Muscle layer of duodenum (tissue), 2 donors: ENCODE data around the gene LRGUK.

Experiments used
- H3K27ac ChIP-seq: one replicate; pipeline ENCODE4 v1.7.0; 2013; ENCODE audit warnings: mild to moderate bottlenecking, low read length
- H3K27me3 ChIP-seq: one replicate; pipeline ENCODE4 v1.7.0; 2013; ENCODE audit warnings: low read depth, mild to moderate bottlenecking, control low read depth, low read length
- H3K36me3 ChIP-seq, 2 donors: one replicate each; pipeline ENCODE4 v1.7.0; 2013; ENCODE audit warnings: low read length in 2 of 2, control low read depth in 1 of 2, mild to moderate bottlenecking in 1 of 2; ENCODE audit not compliant: insufficient read depth in 2 of 2, control insufficient read depth in 1 of 2
- H3K4me1 ChIP-seq, 2 donors: one replicate each; pipeline ENCODE4 v1.7.0; 2013; ENCODE audit warnings: low read length in 2 of 2, mild to moderate bottlenecking in 2 of 2, control low read depth in 1 of 2, moderate library complexity in 1 of 2; ENCODE audit not compliant: insufficient read depth in 2 of 2, control insufficient read depth in 1 of 2
- H3K4me3 ChIP-seq, 2 donors: one replicate each; pipeline ENCODE4 v1.7.0; 2013; ENCODE audit warnings: low read length in 2 of 2, low read depth in 1 of 2, mild to moderate bottlenecking in 1 of 2
- H3K9me3 ChIP-seq, 2 donors: one replicate each; pipeline ENCODE4 v1.7.0; 2013; ENCODE audit warnings: low read length in 2 of 2, control low read depth in 1 of 2, mild to moderate bottlenecking in 1 of 2; ENCODE audit not compliant: control insufficient read depth in 1 of 2
- donor health status: healthy.

The LRGUK gene

GRCh38 chr7:134098072-134098471, 29.1 kb upstream of the LRGUK start:
- Histone ChIP-seq H3K9me3 (peaks cover 0 to 2% of the 10 kb centered on the region in 2 donors), H3K27me3 (no peaks in the 10 kb centered on the region), H3K4me1 (no peaks in the 10 kb centered on the region), H3K27ac (no peak overlapping the region), H3K36me3 (no peaks in the 10 kb centered on the region), H3K4me3 (no peak overlapping the region)

DNA sequence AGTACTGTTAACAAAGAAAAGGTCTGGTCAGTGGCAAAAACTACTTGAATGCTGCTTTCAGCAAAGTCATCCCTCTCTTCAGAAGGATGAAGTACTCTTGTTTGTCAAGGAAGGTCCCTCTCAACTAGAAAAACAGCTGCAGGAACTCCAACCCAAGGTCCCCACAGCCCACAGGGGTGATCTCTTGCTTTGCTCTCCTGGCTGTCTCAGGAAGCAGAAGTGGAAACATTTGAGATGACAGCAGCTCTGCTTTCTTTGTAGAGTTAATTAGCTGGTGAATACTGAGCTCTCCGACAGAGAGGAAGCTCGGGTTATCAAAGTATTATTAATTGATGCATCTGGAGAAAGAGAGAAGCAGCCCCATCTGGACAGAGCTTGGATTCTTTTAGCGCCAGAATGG, 25.4 kb upstream of the LRGUK start:
- H3K36me3 ChIP-seq = no peaks in the 10 kb centered on the region
- no peaks in the 10 kb centered on the region for H3K9me3 ChIP-seq
- H3K27me3 ChIP-seq = no peaks in the 10 kb centered on the region
- H3K4me1 ChIP-seq = no peaks in the 10 kb centered on the region
- no peak overlapping the region for H3K4me3 ChIP-seq
- H3K27ac ChIP-seq = no peak overlapping the region

GRCh38 chr7:134104166-134104565, 23.0 kb upstream of the LRGUK start:
- Histone ChIP-seq H3K4me3 (no peak overlapping the region), H3K9me3 (no peaks in the 10 kb centered on the region), H3K27me3 (no peaks in the 10 kb centered on the region), H3K27ac (no peak overlapping the region), H3K36me3 (no peaks in the 10 kb centered on the region), H3K4me1 (no peaks in the 10 kb centered on the region)

DNA sequence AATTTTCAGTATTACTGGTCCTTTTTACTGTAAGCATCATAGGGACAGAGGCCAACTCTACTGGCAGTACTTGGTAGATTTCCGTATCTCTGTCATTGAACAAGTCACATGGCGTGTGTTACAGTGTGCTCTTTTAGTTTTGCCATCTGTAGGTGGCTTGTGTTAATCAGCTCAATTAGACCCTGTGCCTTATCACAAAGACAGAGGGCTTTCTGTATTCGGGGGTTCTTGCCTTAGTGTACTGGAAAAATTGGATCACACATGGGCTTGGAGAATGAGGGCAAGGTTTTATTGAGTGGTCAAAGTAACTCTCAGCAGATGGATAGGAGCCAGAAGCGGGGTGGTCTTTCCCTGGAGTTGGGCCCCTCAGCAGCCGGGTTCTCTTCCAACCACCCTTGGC, 21.3 kb upstream of the LRGUK start:
- H3K4me1 ChIP-seq = no peaks in the 10 kb centered on the region
- H3K9me3 ChIP-seq = no peaks in the 10 kb centered on the region
- H3K27ac ChIP-seq = no peak overlapping the region
- H3K27me3 ChIP-seq = no peaks in the 10 kb centered on the region
- no peaks in the 10 kb centered on the region for H3K36me3 ChIP-seq
- no peak overlapping the region for H3K4me3 ChIP-seq

DNA sequence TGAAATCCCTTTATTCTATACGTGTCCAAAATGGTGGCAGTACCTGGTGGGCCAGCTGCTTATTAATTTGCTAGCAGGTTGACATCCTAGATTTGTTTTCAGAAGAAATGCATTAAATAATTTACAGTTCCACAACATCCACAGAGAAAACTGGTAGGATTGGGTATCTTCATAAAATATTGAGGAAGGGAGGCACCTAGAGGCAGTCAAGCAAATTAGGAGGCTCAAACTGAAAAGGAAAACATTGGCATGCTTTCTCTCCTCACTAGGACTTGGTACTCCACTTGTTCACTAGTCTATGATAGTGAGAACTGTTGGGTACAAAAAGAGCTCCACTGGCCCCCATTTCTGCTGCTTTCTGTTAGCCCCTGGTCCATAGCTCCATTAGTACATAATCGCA, 18.3 kb upstream of the LRGUK start:
- H3K27me3 ChIP-seq = no peaks in the 10 kb centered on the region
- H3K9me3 ChIP-seq = no peaks in the 10 kb centered on the region
- no peak overlapping the region for H3K27ac ChIP-seq
- H3K36me3 ChIP-seq = no peaks in the 10 kb centered on the region
- H3K4me1 ChIP-seq = no peaks in the 10 kb centered on the region
- no peak overlapping the region for H3K4me3 ChIP-seq

DNA sequence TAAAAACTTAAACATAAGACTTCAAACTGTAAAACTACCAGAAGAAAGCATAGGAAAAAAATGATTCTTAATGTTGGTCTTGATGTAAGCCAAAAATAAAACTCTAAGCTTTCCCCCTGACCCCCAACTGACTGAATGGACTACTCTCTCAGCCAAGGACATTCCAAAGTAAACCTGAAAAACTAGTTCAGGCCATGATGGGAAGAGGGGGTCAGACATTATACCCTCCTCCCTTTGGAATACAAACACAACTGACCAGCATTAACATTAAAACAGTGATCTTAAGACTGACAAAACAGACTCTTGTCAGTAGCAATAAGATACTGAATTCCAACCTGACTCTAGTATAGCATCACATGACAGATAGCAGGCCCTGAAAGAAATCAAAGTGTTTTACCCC, 13.5 kb upstream of the LRGUK start:
- Histone ChIP-seq H3K27ac (no peak overlapping the region), H3K36me3 (no peaks in the 10 kb centered on the region), H3K27me3 (no peaks in the 10 kb centered on the region), H3K4me1 (no peaks in the 10 kb centered on the region), H3K9me3 (no peaks in the 10 kb centered on the region), H3K4me3 (no peak overlapping the region)

DNA sequence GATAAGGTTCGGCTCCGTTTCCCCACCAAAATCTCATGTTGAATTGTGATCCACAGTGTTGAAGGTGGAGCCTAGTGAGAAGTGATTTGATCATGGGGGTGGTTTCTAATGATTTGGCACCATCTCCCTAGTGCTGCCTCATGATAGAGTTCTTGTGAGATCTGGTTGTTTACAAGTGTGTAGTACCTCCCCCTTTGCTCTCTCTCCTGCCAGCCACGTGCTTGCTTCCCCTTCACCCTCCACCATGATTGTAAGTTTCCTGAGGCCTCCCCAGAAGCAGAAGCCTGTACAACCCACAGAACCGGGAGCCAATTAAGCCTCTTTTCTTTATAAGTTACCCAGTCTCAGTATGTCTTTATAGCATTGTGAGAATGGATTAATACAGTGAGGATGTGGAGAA, 12.1 kb upstream of the LRGUK start:
- H3K27ac ChIP-seq = no peak overlapping the region

DNA sequence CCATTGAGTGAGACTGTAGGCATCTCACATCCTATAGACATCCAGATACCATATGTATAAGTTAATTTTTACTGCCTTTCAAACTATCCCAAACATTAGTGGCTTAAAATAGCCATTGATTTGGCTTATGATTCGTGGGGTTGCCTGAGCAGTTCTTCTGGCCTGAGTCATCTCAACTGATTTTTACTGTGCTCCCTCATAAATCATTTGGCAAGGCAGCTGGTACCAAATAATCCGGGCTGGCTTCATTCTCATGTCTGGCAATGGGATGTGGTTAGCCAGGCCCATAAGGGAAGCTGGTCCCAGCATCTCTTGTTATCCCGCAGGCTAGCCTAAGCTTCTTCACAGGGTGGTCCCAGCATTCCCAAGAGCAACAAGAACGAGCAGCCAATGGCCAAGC, 6.7 kb upstream of the LRGUK start:
- H3K36me3 ChIP-seq = no peaks in the 10 kb centered on the region

More for the DNA sequence above, 12.1 kb upstream of the LRGUK start:
- Histone ChIP-seq H3K4me1 (no peaks in the 10 kb centered on the region), H3K9me3 (no peaks in the 10 kb centered on the region), H3K4me3 (no peak overlapping the region), H3K27me3 (no peaks in the 10 kb centered on the region), H3K36me3 (no peaks in the 10 kb centered on the region)

DNA sequence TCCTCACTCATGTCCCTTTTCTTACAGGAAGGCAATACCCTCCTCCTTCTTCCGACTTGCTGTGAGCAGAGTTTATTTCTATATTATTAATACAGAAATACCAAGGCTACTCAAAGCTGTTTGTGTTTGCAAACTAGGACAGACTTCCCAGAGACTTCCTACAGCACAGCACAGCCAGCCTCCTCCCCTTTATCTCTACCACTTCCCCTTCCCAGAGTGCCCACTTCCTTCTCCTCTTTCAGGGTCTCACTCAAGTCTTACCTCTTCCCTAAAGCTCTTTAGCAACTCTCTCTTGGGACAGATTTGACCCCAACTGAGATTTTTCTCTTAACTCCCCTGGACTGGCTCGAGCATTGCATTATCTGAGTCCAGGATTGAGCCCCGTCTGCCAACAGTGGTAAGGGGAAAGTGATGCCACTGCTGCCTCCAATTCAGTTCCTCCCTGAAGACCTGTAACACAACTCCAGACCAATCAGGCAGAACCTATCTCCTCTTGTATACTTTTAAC, 5.5 kb upstream of the LRGUK start:
- Histone ChIP-seq H3K4me3 (no peak overlapping the region), H3K27me3 (no peaks in the 10 kb centered on the region), H3K9me3 (no peaks in the 10 kb centered on the region), H3K36me3 (no peaks in the 10 kb centered on the region), H3K4me1 (peaks cover 0 to 1% of the 10 kb centered on the region in 2 donors), H3K27ac (no peak overlapping the region)

More for the DNA sequence above, 6.7 kb upstream of the LRGUK start:
- H3K4me3 ChIP-seq = no peak overlapping the region
- H3K27me3 ChIP-seq = no peaks in the 10 kb centered on the region
- no peaks in the 10 kb centered on the region for H3K9me3 ChIP-seq
- H3K27ac ChIP-seq = no peak overlapping the region
- H3K4me1 ChIP-seq = no peaks in the 10 kb centered on the region

GRCh38 chr7:134122980-134123379, 4.2 kb upstream of the LRGUK start:
- Histone ChIP-seq H3K27me3 (no peaks in the 10 kb centered on the region), H3K4me3 (no peak overlapping the region), H3K27ac (no peak overlapping the region), H3K9me3 (no peaks in the 10 kb centered on the region), H3K4me1 (peaks cover 0 to 10% of the 10 kb centered on the region in 2 donors), H3K36me3 (no peaks in the 10 kb centered on the region)

- Histone ChIP-seq H3K9me3 (no peaks in the 10 kb centered on the region), H3K36me3 (no peaks in the 10 kb centered on the region), H3K27me3 (no peaks in the 10 kb centered on the region)
Observed at GRCh38 chr7:134126146-134126545, 994 bp upstream of the LRGUK start.

DNA sequence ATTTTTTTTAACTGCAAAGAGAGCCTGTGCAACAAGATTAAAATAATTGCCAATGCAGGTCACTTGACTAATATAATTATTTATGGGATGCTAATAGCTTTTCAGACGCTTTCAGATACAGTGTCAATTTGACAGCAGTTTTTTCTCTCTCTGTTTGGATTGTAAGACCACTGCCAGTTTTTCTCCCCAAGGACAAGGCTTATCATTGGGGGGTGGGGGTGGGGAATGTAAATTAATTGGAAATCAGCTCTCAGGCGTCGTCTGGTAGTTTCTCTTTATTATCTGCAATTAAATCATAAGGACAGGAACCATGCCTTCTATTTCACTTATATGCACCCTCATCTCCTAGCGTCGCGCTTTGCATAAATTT, 559 bp upstream of the LRGUK start:
- H3K4me3 ChIP-seq = peak overlapping the region; percentile 81 to 94
- H3K27me3 ChIP-seq = no peaks in the 10 kb centered on the region
- H3K9me3 ChIP-seq = no peaks in the 10 kb centered on the region
- H3K27ac ChIP-seq = no peak overlapping the region
- H3K36me3 ChIP-seq = no peaks in the 10 kb centered on the region
- H3K4me1 ChIP-seq = peaks cover 0 to 10% of the 10 kb centered on the region in 2 donors

More at GRCh38 chr7:134126146-134126545, 994 bp upstream of the LRGUK start:
- Histone ChIP-seq H3K4me3 (no peak overlapping the region), H3K27ac (no peak overlapping the region), H3K4me1 (peaks cover 0 to 10% of the 10 kb centered on the region in 2 donors)
